Measurements from ENCODE around the gene TSPEAR.

DNA sequence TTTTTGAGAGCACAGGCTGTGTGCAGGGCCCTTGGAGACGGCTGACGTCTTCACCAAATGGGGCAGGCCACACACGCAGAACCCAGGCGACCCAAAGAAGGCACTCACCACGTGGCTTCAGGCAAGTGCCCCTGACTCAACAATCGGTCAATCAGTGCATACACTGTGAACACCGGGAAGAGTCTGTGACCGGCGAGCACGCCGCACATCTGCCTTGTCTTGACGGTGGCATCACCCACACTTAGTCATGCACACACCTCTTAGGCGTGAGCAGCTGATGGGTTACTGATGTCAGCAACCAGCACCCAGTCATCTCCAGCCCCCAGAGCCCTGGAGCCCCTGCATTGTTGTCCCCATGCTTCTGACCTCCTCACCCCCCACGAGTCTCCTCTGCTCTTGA is 261.0 kb downstream of the TSPEAR start:
- TF ChIP-seq, protein P1, sequence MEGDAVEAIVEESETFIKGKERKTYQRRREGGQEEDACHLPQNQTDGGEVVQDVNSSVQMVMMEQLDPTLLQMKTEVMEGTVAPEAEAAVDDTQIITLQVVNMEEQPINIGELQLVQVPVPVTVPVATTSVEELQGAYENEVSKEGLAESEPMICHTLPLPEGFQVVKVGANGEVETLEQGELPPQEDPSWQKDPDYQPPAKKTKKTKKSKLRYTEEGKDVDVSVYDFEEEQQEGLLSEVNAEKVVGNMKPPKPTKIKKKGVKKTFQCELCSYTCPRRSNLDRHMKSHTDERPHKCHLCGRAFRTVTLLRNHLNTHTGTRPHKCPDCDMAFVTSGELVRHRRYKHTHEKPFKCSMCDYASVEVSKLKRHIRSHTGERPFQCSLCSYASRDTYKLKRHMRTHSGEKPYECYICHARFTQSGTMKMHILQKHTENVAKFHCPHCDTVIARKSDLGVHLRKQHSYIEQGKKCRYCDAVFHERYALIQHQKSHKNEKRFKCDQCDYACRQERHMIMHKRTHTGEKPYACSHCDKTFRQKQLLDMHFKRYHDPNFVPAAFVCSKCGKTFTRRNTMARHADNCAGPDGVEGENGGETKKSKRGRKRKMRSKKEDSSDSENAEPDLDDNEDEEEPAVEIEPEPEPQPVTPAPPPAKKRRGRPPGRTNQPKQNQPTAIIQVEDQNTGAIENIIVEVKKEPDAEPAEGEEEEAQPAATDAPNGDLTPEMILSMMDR (IDR thresholded peaks at IDR 0.05; ENCODE audit: low read depth, low read length) = no peak
- TF ChIP-seq POLR2A (IDR thresholded peaks at IDR 0.05; ENCODE audit: extremely low read depth, insufficient read length) (no peak), MYC (IDR thresholded peaks at IDR 0.05; ENCODE audit: low read depth, low read length) (no peak)
- TF ChIP-seq, protein P2, sequence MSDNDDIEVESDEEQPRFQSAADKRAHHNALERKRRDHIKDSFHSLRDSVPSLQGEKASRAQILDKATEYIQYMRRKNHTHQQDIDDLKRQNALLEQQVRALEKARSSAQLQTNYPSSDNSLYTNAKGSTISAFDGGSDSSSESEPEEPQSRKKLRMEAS (IDR thresholded peaks at IDR 0.05; ENCODE audit: low read depth, low read length) = no peak

Data from NB4 (cell line).